NOMO-1 treated with DMSO at 0.1 percent for 48 hours (cell line): ENCODE results near the gene MAPT.

ENCODE experiments used
- DNase-seq: peaks from one replicate; lab custom pipeline; 2025; ENCODE audit not compliant: unreplicated experiment; lab: John Stamatoyannopoulos, UW

MAPT gene

DNA sequence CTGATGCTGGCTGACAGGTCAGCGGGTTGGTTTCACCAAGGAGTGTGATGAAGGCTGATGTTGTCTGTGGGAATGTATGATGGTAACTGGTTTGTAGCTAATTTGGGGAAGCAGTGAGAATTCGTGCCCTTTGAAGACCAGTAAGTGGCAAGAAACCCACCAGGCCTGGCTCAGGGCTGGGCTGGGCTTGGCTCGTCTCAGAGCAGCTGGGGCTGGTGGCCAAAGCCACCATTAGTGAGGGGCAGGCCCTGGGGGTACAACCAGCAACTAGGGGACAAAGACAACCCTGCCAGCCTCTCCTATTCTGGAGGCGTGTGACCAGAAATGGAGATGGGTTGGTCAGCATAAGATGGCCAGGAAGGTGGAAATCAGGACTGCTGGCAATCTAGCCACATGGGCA is 91.7 kb downstream of the MAPT start:
- no peak for DNase-seq

GRCh38 chr17:45987706-45988105 is 93.4 kb downstream of the MAPT start:
- DNase-seq = no peak

DNA sequence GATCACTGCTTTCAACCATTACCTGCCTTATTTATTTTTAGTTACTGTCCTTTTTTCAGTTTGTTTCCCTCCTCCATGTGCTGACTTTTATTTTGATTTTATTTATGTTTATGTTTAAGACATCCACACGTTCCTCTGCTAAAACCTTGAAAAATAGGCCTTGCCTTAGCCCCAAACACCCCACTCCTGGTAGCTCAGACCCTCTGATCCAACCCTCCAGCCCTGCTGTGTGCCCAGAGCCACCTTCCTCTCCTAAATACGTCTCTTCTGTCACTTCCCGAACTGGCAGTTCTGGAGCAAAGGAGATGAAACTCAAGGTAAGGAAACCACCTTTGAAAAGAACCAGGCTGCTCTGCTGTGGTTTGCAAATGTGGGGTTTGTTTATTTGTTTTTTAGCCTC is 95.4 kb downstream of the MAPT start:
- no peak for DNase-seq

- no peak for DNase-seq
These were observed 96.5 kb downstream of the MAPT start for GRCh38 chr17:45990886-45991285.

GRCh38 chr17:45991341-45991740 is 97.0 kb downstream of the MAPT start:
- no peak for DNase-seq

GRCh38 chr17:45992175-45992574 is 97.8 kb downstream of the MAPT start:
- DNase-seq = no peak

DNA sequence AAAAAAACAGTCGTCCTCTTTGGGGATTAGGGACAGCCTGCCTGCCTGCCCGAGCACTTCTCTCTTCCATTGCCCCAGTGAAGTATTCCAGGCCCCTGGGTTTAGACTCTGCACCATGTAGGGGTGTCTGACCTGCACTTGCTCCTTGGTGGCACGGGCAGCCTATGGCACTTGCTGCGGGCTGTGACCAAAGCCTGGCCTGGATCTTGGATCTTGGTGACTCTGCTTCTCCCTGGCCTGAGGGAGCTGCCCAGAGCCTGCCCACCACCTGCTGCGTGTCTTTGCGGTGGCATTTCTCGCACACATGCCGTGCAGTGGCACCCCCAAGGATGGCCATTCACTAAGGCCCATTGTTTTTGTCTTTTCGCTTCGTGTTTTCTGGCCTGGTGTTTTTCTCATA is 98.5 kb downstream of the MAPT start:
- DNase-seq = no peak

DNA sequence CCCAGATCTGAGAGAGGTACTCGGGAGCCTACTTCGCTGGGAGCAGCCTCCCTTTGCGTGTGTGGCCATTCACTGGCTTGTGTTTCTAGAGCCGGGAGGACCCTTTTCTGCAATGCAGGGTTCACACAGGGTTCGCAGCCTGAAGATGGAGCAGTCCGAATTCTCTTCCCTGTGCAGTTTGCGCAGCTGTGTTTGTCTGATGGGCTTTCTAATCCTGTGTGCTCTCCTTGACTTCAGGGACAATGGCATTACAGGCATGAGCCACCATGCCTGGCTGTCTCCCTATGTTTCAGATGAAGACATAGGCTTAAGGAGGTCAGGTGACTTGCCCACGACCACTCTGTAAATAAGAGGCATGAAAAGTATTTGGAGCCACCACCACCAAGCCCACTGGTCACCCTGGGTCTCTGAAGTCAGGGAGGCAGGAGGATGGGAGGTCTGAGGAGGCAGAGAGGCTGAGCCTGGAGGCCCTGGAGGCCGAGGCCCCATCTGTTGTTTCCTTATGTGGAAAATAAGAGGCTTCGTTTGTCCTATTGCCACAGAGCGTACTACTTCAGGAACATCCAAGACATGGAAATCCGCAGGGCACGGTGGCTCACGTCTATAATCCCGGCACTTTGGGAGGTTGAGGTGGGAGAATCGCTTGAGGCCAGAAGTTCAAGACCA is 99.7 kb downstream of the MAPT start:
- DNase-seq = no peak

- DNase-seq = no peak
These were observed 100.6 kb downstream of the MAPT start for GRCh38 chr17:45994987-45995386.

- DNase-seq = no peak
These were observed 101.4 kb downstream of the MAPT start for GRCh38 chr17:45995627-45996270.

DNA sequence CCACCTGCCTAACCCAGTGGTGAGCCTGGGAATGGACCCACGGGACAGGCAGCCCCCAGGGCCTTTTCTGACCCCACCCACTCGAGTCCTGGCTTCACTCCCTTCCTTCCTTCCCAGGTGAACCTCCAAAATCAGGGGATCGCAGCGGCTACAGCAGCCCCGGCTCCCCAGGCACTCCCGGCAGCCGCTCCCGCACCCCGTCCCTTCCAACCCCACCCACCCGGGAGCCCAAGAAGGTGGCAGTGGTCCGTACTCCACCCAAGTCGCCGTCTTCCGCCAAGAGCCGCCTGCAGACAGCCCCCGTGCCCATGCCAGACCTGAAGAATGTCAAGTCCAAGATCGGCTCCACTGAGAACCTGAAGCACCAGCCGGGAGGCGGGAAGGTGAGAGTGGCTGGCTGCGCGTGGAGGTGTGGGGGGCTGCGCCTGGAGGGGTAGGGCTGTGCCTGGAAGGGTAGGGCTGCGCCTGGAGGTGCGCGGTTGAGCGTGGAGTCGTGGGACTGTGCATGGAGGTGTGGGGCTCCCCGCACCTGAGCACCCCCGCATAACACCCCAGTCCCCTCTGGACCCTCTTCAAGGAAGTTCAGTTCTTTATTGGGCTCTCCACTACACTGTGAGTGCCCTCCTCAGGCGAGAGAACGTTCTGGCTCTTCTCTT is 102.1 kb downstream of the MAPT start:
- DNase-seq = no peak

- no peak for DNase-seq
These were observed 102.8 kb downstream of the MAPT start for GRCh38 chr17:45997166-45997565.

- no peak for DNase-seq
These were observed 103.3 kb downstream of the MAPT start for GRCh38 chr17:45997624-45998023.

DNA sequence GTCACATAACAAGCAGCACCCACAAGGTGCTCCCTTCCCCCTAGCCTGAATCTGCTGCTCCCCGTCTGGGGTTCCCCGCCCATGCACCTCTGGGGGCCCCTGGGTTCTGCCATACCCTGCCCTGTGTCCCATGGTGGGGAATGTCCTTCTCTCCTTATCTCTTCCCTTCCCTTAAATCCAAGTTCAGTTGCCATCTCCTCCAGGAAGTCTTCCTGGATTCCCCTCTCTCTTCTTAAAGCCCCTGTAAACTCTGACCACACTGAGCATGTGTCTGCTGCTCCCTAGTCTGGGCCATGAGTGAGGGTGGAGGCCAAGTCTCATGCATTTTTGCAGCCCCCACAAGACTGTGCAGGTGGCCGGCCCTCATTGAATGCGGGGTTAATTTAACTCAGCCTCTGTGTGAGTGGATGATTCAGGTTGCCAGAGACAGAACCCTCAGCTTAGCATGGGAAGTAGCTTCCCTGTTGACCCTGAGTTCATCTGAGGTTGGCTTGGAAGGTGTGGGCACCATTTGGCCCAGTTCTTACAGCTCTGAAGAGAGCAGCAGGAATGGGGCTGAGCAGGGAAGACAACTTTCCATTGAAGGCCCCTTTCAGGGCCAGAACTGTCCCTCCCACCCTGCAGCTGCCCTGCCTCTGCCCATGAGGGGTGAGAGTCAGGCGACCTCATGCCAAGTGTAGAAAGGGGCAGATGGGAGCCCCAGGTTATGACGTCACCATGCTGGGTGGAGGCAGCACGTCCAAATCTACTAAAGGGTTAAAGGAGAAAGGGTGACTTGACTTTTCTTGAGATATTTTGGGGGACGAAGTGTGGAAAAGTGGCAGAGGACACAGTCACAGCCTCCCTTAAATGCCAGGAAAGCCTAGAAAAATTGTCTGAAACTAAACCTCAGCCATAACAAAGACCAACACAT is 104.9 kb downstream of the MAPT start, which contains the start of gene STH:
Gene STH, plus strand, starts transcription at position 264 of the 913 bp plus-strand sequence. Its CDS starts 30 bp downstream, at position 294.
- no peak for DNase-seq

DNA sequence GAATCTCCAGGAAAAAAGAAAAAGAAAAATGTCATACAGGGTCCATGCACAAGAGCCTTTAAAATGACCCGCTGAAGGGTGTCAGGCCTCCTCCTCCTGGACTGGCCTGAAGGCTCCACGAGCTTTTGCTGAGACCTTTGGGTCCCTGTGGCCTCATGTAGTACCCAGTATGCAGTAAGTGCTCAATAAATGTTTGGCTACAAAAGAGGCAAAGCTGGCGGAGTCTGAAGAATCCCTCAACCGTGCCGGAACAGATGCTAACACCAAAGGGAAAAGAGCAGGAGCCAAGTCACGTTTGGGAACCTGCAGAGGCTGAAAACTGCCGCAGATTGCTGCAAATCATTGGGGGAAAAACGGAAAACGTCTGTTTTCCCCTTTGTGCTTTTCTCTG is 105.5 kb downstream of the MAPT start:
- DNase-seq = no peak

GRCh38 chr17:46000292-46000691 is 105.9 kb downstream of the MAPT start:
- DNase-seq = no peak

- DNase-seq = no peak
These were observed 106.4 kb downstream of the MAPT start for GRCh38 chr17:46000757-46001156.

- DNase-seq = no peak
These were observed 107.3 kb downstream of the MAPT start for GRCh38 chr17:46001390-46002310.

GRCh38 chr17:46002311-46002972 is 108.1 kb downstream of the MAPT start:
- DNase-seq = peak; percentile 64

DNA sequence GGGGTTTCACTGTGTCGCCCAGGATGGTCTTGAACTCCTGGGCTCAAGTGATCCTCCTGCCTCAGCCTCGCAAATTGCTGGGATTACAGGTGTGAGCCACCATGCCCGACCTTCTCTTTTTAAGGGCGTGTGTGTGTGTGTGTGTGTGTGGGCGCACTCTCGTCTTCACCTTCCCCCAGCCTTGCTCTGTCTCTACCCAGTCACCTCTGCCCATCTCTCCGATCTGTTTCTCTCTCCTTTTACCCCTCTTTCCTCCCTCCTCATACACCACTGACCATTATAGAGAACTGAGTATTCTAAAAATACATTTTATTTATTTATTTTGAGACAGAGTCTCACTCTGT is 108.6 kb downstream of the MAPT start:
- DNase-seq = no peak
